Sigmoid colon (tissue), 7 donors: ENCODE data around the gene MORN1. TPM values are rescaled to one million over a fixed set of nuclear protein-coding genes. Genes with fewer than 3 reads are reported as not detected.

Experiments
- DNase-seq: peaks from one replicate; pipeline ENCODE4 v3.0.0-alpha.2; 2019
- H3K27ac ChIP-seq, 4 donors: fragments of 200-600 bp; sonication (generic); one replicate each; pipeline ENCODE4 v1.5.1; 2016 to 2019; ENCODE audit warnings: mild to moderate bottlenecking in 1 of 4
- H3K27me3 ChIP-seq, 3 donors: fragments of 200-600 bp; sonication (generic); one replicate each; pipeline ENCODE4 v1.5.1; 2019; ENCODE audit warnings: mild to moderate bottlenecking in 1 of 3
- H3K36me3 ChIP-seq, 4 donors: fragments of 200-600 bp; sonication (generic); one replicate each; pipeline ENCODE4 v1.5.1; 2016 to 2019
- H3K4me1 ChIP-seq, 4 donors: fragments of 200-600 bp; sonication (generic); one replicate each; pipeline ENCODE4 v1.5.1; 2017 to 2019
- H3K4me3 ChIP-seq, 4 donors: fragments of 200-600 bp; sonication (generic); one replicate each; pipeline ENCODE4 v1.5.1; 2017 to 2019; ENCODE audit warnings: mild to moderate bottlenecking in 2 of 4, moderate library complexity in 1 of 4
- H3K9me3 ChIP-seq, 4 donors: fragments of 200-600 bp in 3 of 4; sonication (generic) in 3 of 4; one replicate each; pipeline versions ENCODE4 v1.5.1 to v1.6.1; 2013 to 2019
- EP300 ChIP-seq, 4 donors: sonication (generic); formaldehyde crosslinking; IDR thresholded peaks; one replicate each; pipeline ENCODE4 v1.6.1; 2017; ENCODE audit warnings: antibody characterized with exemption in 4 of 4
- POLR2A ChIP-seq, 2 donors: fragments of 450-650 bp; IDR thresholded peaks; one replicate each; pipeline ENCODE4 v1.6.1; 2016; ENCODE audit warnings: antibody characterized with exemption in 2 of 2, mild to moderate bottlenecking in 2 of 2, moderate library complexity in 2 of 2
- POLR2AphosphoS5 ChIP-seq, 4 donors: sonication (generic); formaldehyde crosslinking; IDR thresholded peaks; one replicate each; pipeline ENCODE4 v1.6.1; 2017; ENCODE audit warnings: antibody characterized with exemption in 4 of 4
- WGBS, 2 donors: extraction: QIAGEN DNeasy Blood & Tissue Kit; methylation state at CpG; one replicate each; pipeline ENCODE4 v1.1.7; 2013; 5-methylcytosine and 5-hydroxymethylcytosine counted together
- intact Hi-C: fragments of 100-400 bp; cut with DNase I; formaldehyde crosslinking; loops from one replicate; pipeline ENCODE4 v1.15.1; 2023
- polyA plus RNA-seq, 3 donors: library from polyadenylated mRNA; stranded (reverse); fragments of 200-250 nt; gene quantifications; one replicate each; pipeline ENCODE4 v1.2.3, GENCODE V29; 2013
- total RNA-seq, 4 donors: library from RNA; depleted of rRNA; stranded (reverse); fragments of >200 nt; gene quantifications; one replicate each; pipeline ENCODE4 v1.1.0, GENCODE V29; 2016
- TF ChIP-seq, protein P1 (sequence below), 4 experiments: fragments of 450-650 bp in 3 of 4; fragments of 200-600 bp in 1 of 4; IDR thresholded peaks; one replicate each; pipeline ENCODE4 v1.5.1; 2016 to 2019; ENCODE audit warnings: antibody characterized with exemption in 4 of 4, mild to moderate bottlenecking in 3 of 4, moderate library complexity in 2 of 4
- donor health status: healthy with polysubstance abuse.
- donor health status: Bipolar disorder and iron deficiency.
- donor health status: healthy.

The MORN1 gene
- total and polyA plus RNA-seq, 7 donors: 2.4 to 9.1 (median 6.4) TPM

DNA sequence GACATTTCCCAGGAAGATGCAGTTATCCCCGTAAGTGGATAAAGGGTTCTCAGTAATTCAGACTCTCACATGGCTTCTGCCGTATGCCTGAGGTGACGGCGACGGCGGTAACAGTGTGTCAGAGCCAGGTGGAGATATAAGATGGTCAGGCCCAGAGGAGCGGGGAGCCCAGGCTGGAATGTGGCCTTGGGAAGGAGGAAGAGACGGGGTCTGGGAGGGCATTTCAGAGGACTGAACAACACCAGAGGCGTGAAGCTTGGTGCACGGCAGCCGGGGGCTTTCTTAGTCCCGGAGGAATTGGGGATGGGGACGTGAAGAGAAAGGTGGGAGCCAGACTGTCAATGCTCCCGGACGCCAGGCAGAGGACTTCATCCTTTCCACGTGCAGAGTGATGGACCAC lies 1.3 kb upstream of the MORN1 start:
- Histone ChIP-seq H3K4me1 (peaks cover 0 to 45% (median 40%) of the 10 kb centered on the region in 4 donors), H3K27ac (peak overlapping the region; percentile 83 to 96 (median 92))
- intact Hi-C loops: loop anchor here (5.0 kb wide), 2 partner anchors 200 to 260 kb away; partner anchors contain the start of gene FAAP20

DNA sequence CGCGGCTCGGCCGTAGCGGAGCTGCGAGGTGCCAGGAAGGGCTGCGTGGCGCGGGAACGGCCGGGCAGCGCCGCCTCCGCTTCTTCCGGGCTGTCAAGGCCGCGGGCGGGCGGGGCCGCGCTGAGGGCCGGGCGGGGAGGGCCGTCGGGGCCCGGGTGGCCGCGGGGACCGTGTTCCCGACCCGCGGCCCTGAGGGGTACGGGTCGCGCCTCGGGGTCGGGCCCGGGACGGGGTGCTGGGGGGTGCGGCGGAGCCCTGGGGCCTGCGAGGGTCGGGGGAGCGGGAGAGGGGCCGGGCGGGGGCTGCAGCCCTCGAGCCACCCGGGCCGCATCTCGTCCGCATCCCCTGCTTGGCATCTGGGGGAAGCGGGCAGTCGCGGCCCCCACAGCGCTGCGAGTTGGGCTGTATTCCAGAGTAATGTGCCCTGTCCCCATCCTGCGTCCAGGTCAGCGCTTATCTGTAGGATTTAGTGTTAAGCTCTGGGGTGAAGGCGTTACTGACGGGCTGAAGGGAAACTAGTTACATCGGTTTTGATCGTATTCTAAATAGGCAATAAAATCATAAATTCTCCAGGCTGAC lies 666 bp upstream of the MORN1 start:
- TF ChIP-seq, protein P1, sequence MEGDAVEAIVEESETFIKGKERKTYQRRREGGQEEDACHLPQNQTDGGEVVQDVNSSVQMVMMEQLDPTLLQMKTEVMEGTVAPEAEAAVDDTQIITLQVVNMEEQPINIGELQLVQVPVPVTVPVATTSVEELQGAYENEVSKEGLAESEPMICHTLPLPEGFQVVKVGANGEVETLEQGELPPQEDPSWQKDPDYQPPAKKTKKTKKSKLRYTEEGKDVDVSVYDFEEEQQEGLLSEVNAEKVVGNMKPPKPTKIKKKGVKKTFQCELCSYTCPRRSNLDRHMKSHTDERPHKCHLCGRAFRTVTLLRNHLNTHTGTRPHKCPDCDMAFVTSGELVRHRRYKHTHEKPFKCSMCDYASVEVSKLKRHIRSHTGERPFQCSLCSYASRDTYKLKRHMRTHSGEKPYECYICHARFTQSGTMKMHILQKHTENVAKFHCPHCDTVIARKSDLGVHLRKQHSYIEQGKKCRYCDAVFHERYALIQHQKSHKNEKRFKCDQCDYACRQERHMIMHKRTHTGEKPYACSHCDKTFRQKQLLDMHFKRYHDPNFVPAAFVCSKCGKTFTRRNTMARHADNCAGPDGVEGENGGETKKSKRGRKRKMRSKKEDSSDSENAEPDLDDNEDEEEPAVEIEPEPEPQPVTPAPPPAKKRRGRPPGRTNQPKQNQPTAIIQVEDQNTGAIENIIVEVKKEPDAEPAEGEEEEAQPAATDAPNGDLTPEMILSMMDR (IDR thresholded peaks at IDR 0.05): no peak
- no peak for TF ChIP-seq POLR2A (IDR thresholded peaks at IDR 0.05)
- TF ChIP-seq POLR2AphosphoS5 (IDR thresholded peaks at IDR 0.05): no peak
- no peak for TF ChIP-seq EP300 (IDR thresholded peaks at IDR 0.05)
- Histone ChIP-seq H3K27me3 (no peaks in the 10 kb centered on the region), H3K36me3 (peaks cover 6 to 44% (median 11%) of the 10 kb centered on the region in 4 donors), H3K4me1 (peaks cover 0 to 45% (median 40%) of the 10 kb centered on the region in 4 donors), H3K4me3 (peak overlapping the region; percentile 57 to 100 (median 85)), H3K27ac (peak overlapping the region; percentile 83 to 96 (median 92)), H3K9me3 (no peaks in the 10 kb centered on the region)
- WGBS, 2 donors: 1% methylated on average over 62 of the region's 62 CpGs
- no peak for DNase-seq
- intact Hi-C loops: loop anchor here (1.0 to 5.0 kb wide), 3 partner anchors 20 to 260 kb away; partner anchors contain the start of genes FAAP20 and PEX10

More for the DNA sequence above, 1.3 kb upstream of the MORN1 start:
- Histone ChIP-seq H3K9me3 (no peaks in the 10 kb centered on the region), H3K4me3 (peak overlapping the region; percentile 57 to 100 (median 85)), H3K27me3 (no peaks in the 10 kb centered on the region), H3K36me3 (peaks cover 9 to 44% (median 16%) of the 10 kb centered on the region in 4 donors)
- WGBS, 2 donors: 21 to 60% methylated on average over 16 of the region's 16 CpGs
- DNase-seq: no peak
- TF ChIP-seq POLR2A (IDR thresholded peaks at IDR 0.05) (no peak), EP300 (IDR thresholded peaks at IDR 0.05) (no peak), POLR2AphosphoS5 (IDR thresholded peaks at IDR 0.05) (no peak)
- TF ChIP-seq, protein P1 (IDR thresholded peaks at IDR 0.05): no peak

DNA sequence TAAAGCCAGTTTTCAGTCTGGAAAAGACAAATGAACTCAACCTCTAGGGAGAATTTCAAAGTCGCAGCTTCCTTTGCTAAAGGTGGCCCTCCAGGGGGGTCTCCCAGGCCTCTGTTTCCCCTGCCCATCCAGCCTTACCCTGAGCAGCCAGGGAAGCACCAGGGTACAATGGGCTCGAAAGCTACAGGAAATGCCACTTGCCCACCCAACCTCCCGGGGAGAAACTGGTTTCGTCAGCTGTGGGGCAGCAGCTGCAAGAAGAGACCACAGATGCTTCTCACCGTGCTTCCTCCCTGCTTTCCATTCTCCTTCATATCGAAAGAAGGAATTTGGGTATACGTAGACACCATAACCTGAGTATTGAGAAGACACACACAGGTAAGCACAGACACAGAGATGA lies 1.7 kb downstream of the MORN1 start:
- 90 to 92% methylated on average over 7 of the region's 7 CpGs for WGBS, 2 donors
- no peak overlapping the region for H3K4me3 ChIP-seq
- no peaks in the 10 kb centered on the region for H3K9me3 ChIP-seq
- intact Hi-C loops: loop anchor here (5.0 kb wide), 2 partner anchors 197 to 257 kb away; partner anchors contain the start of gene FAAP20
- TF ChIP-seq, protein P1 (IDR thresholded peaks at IDR 0.05): no peak
- TF ChIP-seq POLR2A (IDR thresholded peaks at IDR 0.05) (no peak), POLR2AphosphoS5 (IDR thresholded peaks at IDR 0.05) (no peak), EP300 (IDR thresholded peaks at IDR 0.05) (no peak)
- H3K36me3 ChIP-seq: peaks cover 0 to 23% (median 6%) of the 10 kb centered on the region in 4 donors
- no peaks in the 10 kb centered on the region for H3K27me3 ChIP-seq
- no peak overlapping the region for H3K27ac ChIP-seq
- DNase-seq: no peak
- H3K4me1 ChIP-seq: peaks cover 0 to 41% (median 37%) of the 10 kb centered on the region in 4 donors

DNA sequence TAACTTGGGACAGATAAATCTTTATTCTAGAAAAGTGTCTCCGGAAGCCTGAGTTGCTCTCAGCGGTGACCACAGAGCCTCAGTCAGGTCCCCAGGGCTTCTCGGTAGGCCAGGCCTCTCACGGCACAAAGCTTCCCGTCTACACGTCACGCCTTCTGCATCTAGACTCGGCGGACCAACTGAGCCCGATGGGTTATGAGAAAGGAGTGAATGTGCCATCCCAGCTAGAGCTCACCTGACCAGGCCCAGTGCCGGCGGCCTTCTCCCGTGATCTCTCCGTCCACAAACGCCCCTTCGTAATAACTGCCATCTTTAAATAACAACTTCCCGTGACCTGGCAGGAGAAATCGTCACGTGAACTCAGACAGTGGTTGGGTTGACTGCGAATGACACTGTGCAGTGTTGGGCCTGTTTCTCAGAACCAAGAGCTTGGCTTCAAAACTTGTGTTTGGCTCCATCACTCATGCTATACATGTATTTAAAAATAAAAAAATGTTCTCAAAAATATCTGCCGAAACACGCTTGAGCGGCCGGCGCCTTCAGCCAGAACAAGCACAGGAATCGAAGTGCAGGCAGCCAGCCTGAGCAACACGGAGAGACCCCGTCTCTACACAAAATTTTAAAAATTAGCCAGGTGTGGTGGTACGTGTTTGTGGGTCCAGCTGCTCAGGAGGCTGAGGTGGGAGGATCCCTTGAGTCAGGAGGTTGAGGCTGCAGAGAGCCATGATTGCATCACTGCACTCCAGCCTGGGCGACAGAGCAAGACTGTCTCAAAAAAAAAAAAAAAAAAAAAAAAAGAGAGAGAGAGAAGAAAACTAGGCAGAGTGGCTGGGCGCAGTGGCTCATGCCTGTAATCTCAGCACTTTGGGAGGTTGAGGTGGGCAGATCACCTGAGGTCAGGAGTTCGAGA lies 3.1 kb downstream of the MORN1 start:
- Histone ChIP-seq H3K27me3 (no peaks in the 10 kb centered on the region), H3K9me3 (no peaks in the 10 kb centered on the region), H3K4me1 (peaks cover 0 to 27% (median 23%) of the 10 kb centered on the region in 4 donors), H3K36me3 (peaks cover 0 to 12% (median 2%) of the 10 kb centered on the region in 4 donors), H3K27ac (no peak overlapping the region), H3K4me3 (no peak overlapping the region)
- DNase-seq: peak; percentile 51
- no peak for TF ChIP-seq POLR2A (IDR thresholded peaks at IDR 0.05)
- TF ChIP-seq POLR2AphosphoS5 (IDR thresholded peaks at IDR 0.05): no peak
- TF ChIP-seq, protein P1 (IDR thresholded peaks at IDR 0.05): no peak
- WGBS, 2 donors: 94 to 96% methylated on average over 32 of the region's 32 CpGs
- intact Hi-C loops: no loop called here
